GM12878 (cell line): ENCODE results near the gene PTPRM. TPM values are rescaled to one million over a fixed set of nuclear protein-coding genes. Genes with fewer than 3 reads are reported as not detected.

Source experiments
- ATAC-seq: fragments of 200-7000 bp; cut with Tn5 transposase; 3 replicates; pipeline ENCODE4 v1.9.1; 2020; ENCODE audit warnings: mild to moderate bottlenecking, moderate library complexity
- BruUV-seq: library from RNA; stranded (reverse); fragments of 400-500 nt; replicated peaks from 2 replicates; lab custom pipeline; 2021; lab: Mats Ljungman, UMichigan
- CTCF ChIA-PET: fragments of 300-600 bp; sonication (Branson Sonifier 250); formaldehyde crosslinking; extraction: SDS; loops from one replicate; lab custom pipeline; 2021; ENCODE audit warnings: inconsistent platforms; lab: Yijun Ruan, JAX
- POLR2A ChIA-PET: fragments of 350-600 bp; formaldehyde crosslinking; extraction: SDS; loops from one replicate; lab custom pipeline; 2021; ENCODE audit warnings: inconsistent platforms; lab: Charles Lee
- RAD21 ChIA-PET: fragments of 300-600 bp; sonication (Branson Sonifier 250); formaldehyde crosslinking; loops from one replicate; lab custom pipeline; 2023; ENCODE audit warnings: antibody characterized with exemption; ENCODE audit not compliant: unreplicated experiment; lab: Charles Lee
- SMC1A ChIA-PET: fragments of 300-600 bp; sonication (Branson Sonifier 250); formaldehyde crosslinking; loops from one replicate; lab custom pipeline; 2023; ENCODE audit not compliant: unreplicated experiment, uncharacterized antibody; lab: Charles Lee
- DNase-seq: peaks from one replicate; pipeline ENCODE4 v3.0.0-alpha.2; 2011; ENCODE audit warnings: low read depth, low spot score
- FAIRE-seq: peaks from 3 replicates; lab custom pipeline; 2011; peaks lifted over from hg19 to GRCh38; lab: Jason Lieb, UNC
- H2AFZ ChIP-seq: 2 replicates; pipeline ENCODE4 v1.6.0; 2011; ENCODE audit warnings: low read depth, low read length, control low read depth; ENCODE audit not compliant: control insufficient read depth
- H3K27ac ChIP-seq: 2 replicates; pipeline ENCODE4 v1.5.1; 2011; ENCODE audit warnings: control low read depth; ENCODE audit not compliant: control insufficient read depth, insufficient read depth
- H3K27me3 ChIP-seq, 2 experiments: replicated peaks in 1 of 2; 2 replicates each; pipeline versions ENCODE4 v1.6.0 to v1.6.1; 2011; ENCODE audit warnings: low read length in 1 of 2; ENCODE audit not compliant: control insufficient read depth in 2 of 2, insufficient read depth in 2 of 2
- H3K36me3 ChIP-seq, 2 experiments: 2 replicates each; pipeline ENCODE4 v1.5.1; 2011; ENCODE audit warnings: low read length in 1 of 2; ENCODE audit not compliant: control insufficient read depth in 2 of 2, insufficient read depth in 2 of 2
- H3K4me1 ChIP-seq: 2 replicates; pipeline ENCODE4 v1.6.1; 2011; ENCODE audit warnings: mild to moderate bottlenecking, low read length, moderate library complexity, mixed read lengths; ENCODE audit not compliant: control insufficient read depth, insufficient read depth
- H3K4me2 ChIP-seq: 2 replicates; pipeline ENCODE4 v1.6.0; 2011; ENCODE audit warnings: control low read depth; ENCODE audit not compliant: control insufficient read depth, insufficient read depth
- H3K4me3 ChIP-seq: fragments of 200-600 bp; sonication (generic); 2 replicates; pipeline ENCODE4 v1.5.1; 2016
- H3K79me2 ChIP-seq: 2 replicates; pipeline ENCODE4 v1.6.0; 2011; ENCODE audit warnings: low read length; ENCODE audit not compliant: control insufficient read depth, insufficient read depth
- H3K9ac ChIP-seq: 2 replicates; pipeline ENCODE4 v1.8.0; 2011; ENCODE audit warnings: low read length, control low read depth, mixed read lengths; ENCODE audit not compliant: control insufficient read depth, insufficient read depth
- H3K9me3 ChIP-seq: replicated peaks from 3 replicates; pipeline ENCODE4 v1.5.1; 2011; ENCODE audit warnings: mild to moderate bottlenecking, low read length; ENCODE audit not compliant: control insufficient read depth, insufficient read depth
- H4K20me1 ChIP-seq: 2 replicates; pipeline ENCODE4 v1.6.0; 2011; ENCODE audit not compliant: control insufficient read depth, insufficient read depth
- JUND ChIP-seq: IDR thresholded peaks from 2 replicates; pipeline ENCODE4 v1.6.1; 2012; ENCODE audit warnings: low read depth, mild to moderate bottlenecking, low read length, improper control_type of control experiment, moderate library complexity
- ZBTB4 ChIP-seq: fragments of 450-650 bp; formaldehyde crosslinking; IDR thresholded peaks from 2 replicates; pipeline ENCODE4 v1.4.0; 2022; ENCODE audit warnings: mild to moderate bottlenecking, moderate library complexity
- ZNF274 ChIP-seq: IDR thresholded peaks from one replicate; pipeline ENCODE4 v1.8.0; 2011; ENCODE audit not compliant: insufficient read length, insufficient read depth
- WGBS: methylation state at CpG from one replicate; pipeline ENCODE4 v1.1.6; 2016; ENCODE audit warnings: low lambda C conversion rate; ENCODE audit not compliant: insufficient replicate concordance, insufficient coverage; ENCODE audit errors: missing lambda C conversion rate; 5-methylcytosine and 5-hydroxymethylcytosine counted together
- in situ Hi-C: fragments of 300-500 bp; cut with MboI; formaldehyde crosslinking; loops from 9 replicates; pipeline ENCODE4 v1.14.3; 2018; ENCODE audit warnings: mixed read lengths
- intact Hi-C: fragments of 100-400 bp; cut with micrococcal nuclease; formaldehyde crosslinking; loops from one replicate; pipeline ENCODE4 v1.14.2; 2022; ENCODE audit not compliant: unreplicated experiment
- polyA plus RNA-seq, 11 experiments: library from polyadenylated mRNA; depleted of rRNA in 4 of 11; unstranded in 6 of 11; stranded (reverse) in 5 of 11; fragments of >200 nt; fragmentation: Nextera tagmentation in 4 of 11; fragmentation: Illumina TruSeq in 1 of 11; extraction: Ambion mirVana in 4 of 11; extraction: Trizol in 1 of 11; gene quantifications; 1 replicate in 1 of 11; 2 replicates in 10 of 11; pipeline versions ENCODE4 v1.2.1 to v1.2.3, GENCODE V29; 2011 to 2016; ENCODE audit warnings: inconsistent platforms in 2 of 11, missing spikeins in 2 of 11, low read depth in 1 of 11
- total RNA-seq, 4 experiments: library from RNA; depleted of rRNA in 3 of 4; stranded (reverse); fragments of >200 nt in 3 of 4; fragmentation: Illumina TruSeq in 1 of 4; extraction: Trizol in 1 of 4; gene quantifications; 2 replicates each; pipeline versions ENCODE4 v1.2.1 to v1.2.3, GENCODE V29; 2013 to 2021
- TF ChIP-seq, protein P1 (sequence below): IDR thresholded peaks from 2 replicates; pipeline ENCODE4 v1.6.1; 2012; ENCODE audit warnings: low read length, inconsistent platforms

The PTPRM gene
- total and polyA plus RNA-seq, 10 of the 15 experiments (the other 5 are each of a cell fraction or from before 2014, with no cell fraction given): 0.07 to 22.6 (median 0.60) TPM

- TF ChIP-seq ZBTB4 (CRISPR knock-in tag) (no peak), ZNF274 (no peak)
- TF ChIP-seq, protein P1, sequence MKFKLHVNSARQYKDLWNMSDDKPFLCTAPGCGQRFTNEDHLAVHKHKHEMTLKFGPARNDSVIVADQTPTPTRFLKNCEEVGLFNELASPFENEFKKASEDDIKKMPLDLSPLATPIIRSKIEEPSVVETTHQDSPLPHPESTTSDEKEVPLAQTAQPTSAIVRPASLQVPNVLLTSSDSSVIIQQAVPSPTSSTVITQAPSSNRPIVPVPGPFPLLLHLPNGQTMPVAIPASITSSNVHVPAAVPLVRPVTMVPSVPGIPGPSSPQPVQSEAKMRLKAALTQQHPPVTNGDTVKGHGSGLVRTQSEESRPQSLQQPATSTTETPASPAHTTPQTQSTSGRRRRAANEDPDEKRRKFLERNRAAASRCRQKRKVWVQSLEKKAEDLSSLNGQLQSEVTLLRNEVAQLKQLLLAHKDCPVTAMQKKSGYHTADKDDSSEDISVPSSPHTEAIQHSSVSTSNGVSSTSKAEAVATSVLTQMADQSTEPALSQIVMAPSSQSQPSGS: no peak
Observed at GRCh38 chr18:7859122-7859521, 292.0 kb downstream of the PTPRM start (continued).

DNA sequence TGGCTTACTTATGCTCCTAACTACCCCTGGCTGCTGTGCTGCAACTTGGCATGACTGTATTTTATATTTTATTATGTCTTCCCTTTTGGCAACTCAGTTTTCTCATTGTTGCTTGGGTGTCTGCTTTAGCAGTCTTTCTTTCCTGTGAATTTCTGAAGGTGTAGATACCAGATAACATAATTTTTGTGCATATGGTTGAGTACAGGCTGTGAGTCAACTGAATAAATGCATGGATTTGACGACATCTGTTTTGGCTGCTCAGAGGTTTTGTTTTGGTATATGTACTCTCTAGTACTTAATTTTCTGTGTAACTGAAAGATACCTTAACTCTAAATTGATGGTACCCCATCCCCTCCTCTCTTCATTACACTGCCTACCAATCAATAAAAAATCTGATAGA, 303.1 kb downstream of the PTPRM start:
- H2AFZ ChIP-seq: no peak overlapping the region
- ChIA-PET RAD21 (interaction anchor here (1.0 kb wide), 1 partner anchor 13 kb away, joined by 3 read pairs; no protein-coding TSS in a partner anchor), CTCF (interaction anchor here (1.2 kb wide), 1 partner anchor 8 kb away, joined by 3 read pairs; no protein-coding TSS in a partner anchor), SMC1A (interaction anchor here (1.2 kb wide), 2 partner anchors 9 to 12 kb away, joined by 3 read pairs; no protein-coding TSS in a partner anchor), POLR2A (no interaction called here)
- DNase-seq (no peak), ATAC-seq (no peak), FAIRE-seq (no peak)
- no peak overlapping the region for H3K27ac ChIP-seq
- H3K4me2 ChIP-seq: no peak overlapping the region
- no peaks in the 10 kb centered on the region for H3K79me2 ChIP-seq
- H3K4me3 ChIP-seq: no peak overlapping the region
- H3K4me1 ChIP-seq: no peaks in the 10 kb centered on the region
- intact Hi-C loops: no loop called here
- H3K9me3 ChIP-seq: no peaks in the 10 kb centered on the region
- H3K27me3 ChIP-seq: no peaks in the 10 kb centered on the region; a peak in 1 of 4 replicates
- 0% methylated on average over 1 of the region's 1 CpG for WGBS
- H4K20me1 ChIP-seq: no peaks in the 10 kb centered on the region
- H3K9ac ChIP-seq: no peak overlapping the region
- BruUV-seq: no TSS peak
- H3K36me3 ChIP-seq: no peaks in the 10 kb centered on the region
- TF ChIP-seq JUND: no peak
- in situ Hi-C loops: no loop called here
